ENCODE measurements around the gene MMP17.

Gene MMP17

DNA sequence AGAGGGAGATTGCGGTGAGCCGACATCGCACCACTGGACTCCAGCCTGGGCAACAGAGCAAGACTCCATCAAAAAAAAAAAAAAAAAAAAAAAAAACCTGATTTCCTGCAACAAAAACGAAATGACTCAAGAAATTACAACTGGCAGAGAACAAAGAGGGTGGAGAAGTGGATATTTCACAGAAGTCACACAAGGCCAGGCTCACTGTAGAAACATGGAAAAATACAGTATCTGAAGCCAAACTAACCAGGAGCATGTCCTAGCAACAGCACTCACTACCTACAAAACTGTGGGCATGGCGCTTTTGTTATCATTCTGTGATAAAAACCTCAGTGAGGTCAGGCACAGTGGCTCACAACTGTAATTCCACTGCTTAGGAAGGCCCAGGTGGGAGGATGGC, 11.7 kb upstream of the MMP17 start:
- Histone ChIP-seq H3K4me3 (ENCODE audit: low read depth, low read length) (no peak overlapping the region), H3K36me3 (ENCODE audit: control insufficient read depth in 2 of 2, insufficient read depth in 1 of 2, low read length in 2 of 2) (no peaks in the 10 kb centered on the region), H3K9me3 (ENCODE audit: control insufficient read depth, insufficient read depth, low read depth, low read length) (no peaks in the 10 kb centered on the region), H3K27ac (ENCODE audit: extremely low read depth, low read depth, low read length) (no peak overlapping the region), H3K4me1 (ENCODE audit: control insufficient read depth, insufficient read depth, low read length) (no peaks in the 10 kb centered on the region)
- ChIA-PET CTCF (no interaction called here), POLR2A (no interaction called here)
- TF ChIP-seq ZNF561 (tag by site-specific recombination; IDR thresholded peaks at IDR 0.05; ENCODE audit: borderline replicate concordance) (no peak), ZNF214 (tag by site-specific recombination; IDR thresholded peaks at IDR 0.05; ENCODE audit: borderline replicate concordance) (no peak), ZSCAN23 (tag by site-specific recombination; IDR thresholded peaks at IDR 0.05) (no peak), ZNF433 (tag by site-specific recombination; IDR thresholded peaks at IDR 0.05; ENCODE audit: low read depth) (no peak), KLF9 (tag by site-specific recombination; IDR thresholded peaks at IDR 0.05; ENCODE audit: low read depth) (no peak), WT1 (tag by site-specific recombination; IDR thresholded peaks at IDR 0.05) (no peak), ZNF610 (tag by site-specific recombination; IDR thresholded peaks at IDR 0.05; ENCODE audit: borderline replicate concordance) (no peak), ZNF221 (tag by site-specific recombination; IDR thresholded peaks at IDR 0.05; ENCODE audit: borderline replicate concordance) (no peak), ZNF146 (tag by site-specific recombination; IDR thresholded peaks at IDR 0.05) (no peak), REPIN1 (tag by site-specific recombination; IDR thresholded peaks at IDR 0.05; ENCODE audit: low read depth) (no peak), YY2 (tag by site-specific recombination; IDR thresholded peaks at IDR 0.05) (no peak), ZBTB17 (tag by site-specific recombination; IDR thresholded peaks at IDR 0.05) (no peak), KLF8 (tag by site-specific recombination; IDR thresholded peaks at IDR 0.05) (no peak), OVOL3 (tag by site-specific recombination; IDR thresholded peaks at IDR 0.05) (no peak)
- TF ChIP-seq, protein P1, sequence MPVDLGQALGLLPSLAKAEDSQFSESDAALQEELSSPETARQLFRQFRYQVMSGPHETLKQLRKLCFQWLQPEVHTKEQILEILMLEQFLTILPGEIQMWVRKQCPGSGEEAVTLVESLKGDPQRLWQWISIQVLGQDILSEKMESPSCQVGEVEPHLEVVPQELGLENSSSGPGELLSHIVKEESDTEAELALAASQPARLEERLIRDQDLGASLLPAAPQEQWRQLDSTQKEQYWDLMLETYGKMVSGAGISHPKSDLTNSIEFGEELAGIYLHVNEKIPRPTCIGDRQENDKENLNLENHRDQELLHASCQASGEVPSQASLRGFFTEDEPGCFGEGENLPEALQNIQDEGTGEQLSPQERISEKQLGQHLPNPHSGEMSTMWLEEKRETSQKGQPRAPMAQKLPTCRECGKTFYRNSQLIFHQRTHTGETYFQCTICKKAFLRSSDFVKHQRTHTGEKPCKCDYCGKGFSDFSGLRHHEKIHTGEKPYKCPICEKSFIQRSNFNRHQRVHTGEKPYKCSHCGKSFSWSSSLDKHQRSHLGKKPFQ (tag by site-specific recombination; IDR thresholded peaks at IDR 0.05) = no peak
- TF ChIP-seq, protein P2, sequence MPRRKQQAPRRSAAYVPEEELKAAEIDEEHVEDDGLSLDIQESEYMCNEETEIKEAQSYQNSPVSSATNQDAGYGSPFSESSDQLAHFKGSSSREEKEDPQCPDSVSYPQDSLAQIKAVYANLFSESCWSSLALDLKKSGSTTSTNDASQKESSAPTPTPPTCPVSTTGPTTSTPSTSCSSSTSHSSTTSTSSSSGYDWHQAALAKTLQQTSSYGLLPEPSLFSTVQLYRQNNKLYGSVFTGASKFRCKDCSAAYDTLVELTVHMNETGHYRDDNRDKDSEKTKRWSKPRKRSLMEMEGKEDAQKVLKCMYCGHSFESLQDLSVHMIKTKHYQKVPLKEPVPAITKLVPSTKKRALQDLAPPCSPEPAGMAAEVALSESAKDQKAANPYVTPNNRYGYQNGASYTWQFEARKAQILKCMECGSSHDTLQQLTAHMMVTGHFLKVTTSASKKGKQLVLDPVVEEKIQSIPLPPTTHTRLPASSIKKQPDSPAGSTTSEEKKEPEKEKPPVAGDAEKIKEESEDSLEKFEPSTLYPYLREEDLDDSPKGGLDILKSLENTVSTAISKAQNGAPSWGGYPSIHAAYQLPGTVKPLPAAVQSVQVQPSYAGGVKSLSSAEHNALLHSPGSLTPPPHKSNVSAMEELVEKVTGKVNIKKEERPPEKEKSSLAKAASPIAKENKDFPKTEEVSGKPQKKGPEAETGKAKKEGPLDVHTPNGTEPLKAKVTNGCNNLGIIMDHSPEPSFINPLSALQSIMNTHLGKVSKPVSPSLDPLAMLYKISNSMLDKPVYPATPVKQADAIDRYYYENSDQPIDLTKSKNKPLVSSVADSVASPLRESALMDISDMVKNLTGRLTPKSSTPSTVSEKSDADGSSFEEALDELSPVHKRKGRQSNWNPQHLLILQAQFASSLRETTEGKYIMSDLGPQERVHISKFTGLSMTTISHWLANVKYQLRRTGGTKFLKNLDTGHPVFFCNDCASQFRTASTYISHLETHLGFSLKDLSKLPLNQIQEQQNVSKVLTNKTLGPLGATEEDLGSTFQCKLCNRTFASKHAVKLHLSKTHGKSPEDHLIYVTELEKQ (tag by site-specific recombination; IDR thresholded peaks at IDR 0.05; ENCODE audit: borderline replicate concordance) = no peak
- TF ChIP-seq, protein P3, sequence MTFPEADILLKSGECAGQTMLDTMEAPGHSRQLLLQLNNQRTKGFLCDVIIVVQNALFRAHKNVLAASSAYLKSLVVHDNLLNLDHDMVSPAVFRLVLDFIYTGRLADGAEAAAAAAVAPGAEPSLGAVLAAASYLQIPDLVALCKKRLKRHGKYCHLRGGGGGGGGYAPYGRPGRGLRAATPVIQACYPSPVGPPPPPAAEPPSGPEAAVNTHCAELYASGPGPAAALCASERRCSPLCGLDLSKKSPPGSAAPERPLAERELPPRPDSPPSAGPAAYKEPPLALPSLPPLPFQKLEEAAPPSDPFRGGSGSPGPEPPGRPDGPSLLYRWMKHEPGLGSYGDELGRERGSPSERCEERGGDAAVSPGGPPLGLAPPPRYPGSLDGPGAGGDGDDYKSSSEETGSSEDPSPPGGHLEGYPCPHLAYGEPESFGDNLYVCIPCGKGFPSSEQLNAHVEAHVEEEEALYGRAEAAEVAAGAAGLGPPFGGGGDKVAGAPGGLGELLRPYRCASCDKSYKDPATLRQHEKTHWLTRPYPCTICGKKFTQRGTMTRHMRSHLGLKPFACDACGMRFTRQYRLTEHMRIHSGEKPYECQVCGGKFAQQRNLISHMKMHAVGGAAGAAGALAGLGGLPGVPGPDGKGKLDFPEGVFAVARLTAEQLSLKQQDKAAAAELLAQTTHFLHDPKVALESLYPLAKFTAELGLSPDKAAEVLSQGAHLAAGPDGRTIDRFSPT (tag by site-specific recombination; IDR thresholded peaks at IDR 0.05) = no peak
- TF ChIP-seq, protein P4, sequence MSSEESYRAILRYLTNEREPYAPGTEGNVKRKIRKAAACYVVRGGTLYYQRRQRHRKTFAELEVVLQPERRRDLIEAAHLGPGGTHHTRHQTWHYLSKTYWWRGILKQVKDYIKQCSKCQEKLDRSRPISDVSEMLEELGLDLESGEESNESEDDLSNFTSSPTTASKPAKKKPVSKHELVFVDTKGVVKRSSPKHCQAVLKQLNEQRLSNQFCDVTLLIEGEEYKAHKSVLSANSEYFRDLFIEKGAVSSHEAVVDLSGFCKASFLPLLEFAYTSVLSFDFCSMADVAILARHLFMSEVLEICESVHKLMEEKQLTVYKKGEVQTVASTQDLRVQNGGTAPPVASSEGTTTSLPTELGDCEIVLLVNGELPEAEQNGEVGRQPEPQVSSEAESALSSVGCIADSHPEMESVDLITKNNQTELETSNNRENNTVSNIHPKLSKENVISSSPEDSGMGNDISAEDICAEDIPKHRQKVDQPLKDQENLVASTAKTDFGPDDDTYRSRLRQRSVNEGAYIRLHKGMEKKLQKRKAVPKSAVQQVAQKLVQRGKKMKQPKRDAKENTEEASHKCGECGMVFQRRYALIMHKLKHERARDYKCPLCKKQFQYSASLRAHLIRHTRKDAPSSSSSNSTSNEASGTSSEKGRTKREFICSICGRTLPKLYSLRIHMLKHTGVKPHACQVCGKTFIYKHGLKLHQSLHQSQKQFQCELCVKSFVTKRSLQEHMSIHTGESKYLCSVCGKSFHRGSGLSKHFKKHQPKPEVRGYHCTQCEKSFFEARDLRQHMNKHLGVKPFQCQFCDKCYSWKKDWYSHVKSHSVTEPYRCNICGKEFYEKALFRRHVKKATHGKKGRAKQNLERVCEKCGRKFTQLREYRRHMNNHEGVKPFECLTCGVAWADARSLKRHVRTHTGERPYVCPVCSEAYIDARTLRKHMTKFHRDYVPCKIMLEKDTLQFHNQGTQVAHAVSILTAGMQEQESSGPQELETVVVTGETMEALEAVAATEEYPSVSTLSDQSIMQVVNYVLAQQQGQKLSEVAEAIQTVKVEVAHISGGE (tag by site-specific recombination; conservative IDR thresholded peaks at IDR 0.05; ENCODE audit: low read depth) = no peak
- TF ChIP-seq, protein P5, sequence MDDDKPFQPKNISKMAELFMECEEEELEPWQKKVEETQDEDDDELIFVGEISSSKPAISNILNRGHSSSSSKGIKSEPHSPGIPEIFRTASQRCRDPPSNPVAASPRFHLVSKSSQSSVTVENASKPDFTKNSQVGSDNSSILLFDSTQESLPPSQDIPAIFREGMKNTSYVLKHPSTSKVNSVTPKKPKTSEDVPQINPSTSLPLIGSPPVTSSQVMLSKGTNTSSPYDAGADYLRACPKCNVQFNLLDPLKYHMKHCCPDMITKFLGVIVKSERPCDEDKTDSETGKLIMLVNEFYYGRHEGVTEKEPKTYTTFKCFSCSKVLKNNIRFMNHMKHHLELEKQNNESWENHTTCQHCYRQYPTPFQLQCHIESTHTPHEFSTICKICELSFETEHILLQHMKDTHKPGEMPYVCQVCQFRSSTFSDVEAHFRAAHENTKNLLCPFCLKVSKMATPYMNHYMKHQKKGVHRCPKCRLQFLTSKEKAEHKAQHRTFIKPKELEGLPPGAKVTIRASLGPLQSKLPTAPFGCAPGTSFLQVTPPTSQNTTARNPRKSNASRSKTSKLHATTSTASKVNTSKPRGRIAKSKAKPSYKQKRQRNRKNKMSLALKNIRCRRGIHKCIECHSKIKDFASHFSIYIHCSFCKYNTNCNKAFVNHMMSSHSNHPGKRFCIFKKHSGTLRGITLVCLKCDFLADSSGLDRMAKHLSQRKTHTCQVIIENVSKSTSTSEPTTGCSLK (tag by site-specific recombination; IDR thresholded peaks at IDR 0.05) = no peak
